Activated effector memory CD4-positive, alpha-beta T cell treated with Interleukin-2 at 50 U/mL for 16 hours (primary cell): Measurements from ENCODE around the gene PLA2G12A.
"Not testable (repeated sequence)": the region's sequence is repeated elsewhere in the genome, so short reads cannot be mapped to it uniquely, and the experiment has no call there.

Source experiments
- DNase-seq: peaks from one replicate; pipeline ENCODE4 v3.0.0-alpha.2; 2020

PLA2G12A gene

GRCh38 chr4:109728385-109728784 is 1.5 kb downstream of the PLA2G12A start:
- no peak for DNase-seq

GRCh38 chr4:109723110-109723509 is 6.8 kb downstream of the PLA2G12A start:
- no peak for DNase-seq

- DNase-seq = no peak
Measured at GRCh38 chr4:109722357-109722756, 7.5 kb downstream of the PLA2G12A start.

- DNase-seq = no peak
Measured at GRCh38 chr4:109721033-109721432, 8.8 kb downstream of the PLA2G12A start.

GRCh38 chr4:109719604-109720003 is 10.3 kb downstream of the PLA2G12A start:
- no peak for DNase-seq

- no peak for DNase-seq
Measured at GRCh38 chr4:109718759-109719158, 11.1 kb downstream of the PLA2G12A start.

GRCh38 chr4:109713500-109713899 is 16.4 kb downstream of the PLA2G12A start:
- no peak for DNase-seq

GRCh38 chr4:109708990-109709389 is 20.9 kb downstream of the PLA2G12A start:
- DNase-seq = no peak

GRCh38 chr4:109708435-109708834 is 21.4 kb downstream of the PLA2G12A start:
- DNase-seq = no peak

- DNase-seq = no peak
Measured at GRCh38 chr4:109703664-109704361, 26.1 kb downstream of the PLA2G12A start.

GRCh38 chr4:109702950-109703663 is 26.8 kb downstream of the PLA2G12A start, which contains the start of gene CASP6:
Gene CASP6, minus strand, starts transcription at chr4:109703445. Its CDS starts 50 bp downstream, at chr4:109703395.
- peak; percentile 71 for DNase-seq

- no peak for DNase-seq
Measured at GRCh38 chr4:109701566-109702410, 28.1 kb downstream of the PLA2G12A start.

GRCh38 chr4:109699553-109700225 is 30.2 kb downstream of the PLA2G12A start:
- no peak for DNase-seq

GRCh38 chr4:109698656-109699055 is 31.2 kb downstream of the PLA2G12A start:
- DNase-seq = no peak

- DNase-seq = no peak
Measured at GRCh38 chr4:109691411-109691920, 38.4 kb downstream of the PLA2G12A start.

- DNase-seq = no peak
Measured at GRCh38 chr4:109690690-109691410, 39.0 kb downstream of the PLA2G12A start.

- DNase-seq = no peak
Measured at GRCh38 chr4:109684727-109685126, 45.1 kb downstream of the PLA2G12A start.

- DNase-seq = no peak
Measured at GRCh38 chr4:109683621-109684253, 46.1 kb downstream of the PLA2G12A start.

- no peak for DNase-seq
Measured at GRCh38 chr4:109682875-109683274, 47.0 kb downstream of the PLA2G12A start.

GRCh38 chr4:109678925-109679324 is 50.9 kb downstream of the PLA2G12A start:
- not testable (repeated sequence) for DNase-seq

GRCh38 chr4:109678472-109678871 is 51.4 kb downstream of the PLA2G12A start:
- DNase-seq = not testable (repeated sequence)
